Mesendoderm (in vitro differentiated cells): Measurements from ENCODE around the gene SORD.
"Not testable (repeated sequence)": the region's sequence is repeated elsewhere in the genome, so short reads cannot be mapped to it uniquely, and the experiment has no call there.

Experiments used
- DNase-seq: peaks from one replicate; pipeline ENCODE4 v3.0.0; 2013
- H2AK5ac ChIP-seq: 2 replicates; pipeline ENCODE4 v1.6.1; 2013; ENCODE audit warnings: low read length, inconsistent platforms
- H2BK120ac ChIP-seq: 2 replicates; pipeline ENCODE4 v1.6.1; 2013; ENCODE audit warnings: low read depth, mild to moderate bottlenecking, low read length, moderate library complexity, mixed read lengths
- H2BK15ac ChIP-seq: replicated peaks from 2 replicates; pipeline ENCODE4 v1.6.1; 2013; ENCODE audit warnings: low read depth, mild to moderate bottlenecking, moderate library complexity
- H2BK5ac ChIP-seq: 2 replicates; pipeline ENCODE4 v1.6.1; 2013; ENCODE audit warnings: low read length, inconsistent platforms
- H3K18ac ChIP-seq: 2 replicates; pipeline ENCODE4 v1.6.1; 2013; ENCODE audit warnings: mild to moderate bottlenecking, low read length, mixed read lengths
- H3K23ac ChIP-seq: one replicate; pipeline ENCODE4 v1.6.1; 2013; ENCODE audit warnings: low read length
- H3K27ac ChIP-seq: 2 replicates; pipeline ENCODE4 v1.5.1; 2013; ENCODE audit warnings: low read depth, mild to moderate bottlenecking, inconsistent platforms, low read length, moderate library complexity
- H3K27me3 ChIP-seq: 2 replicates; pipeline ENCODE4 v1.6.1; 2013; ENCODE audit warnings: low read length, control low read depth, mild to moderate bottlenecking, inconsistent platforms; ENCODE audit not compliant: insufficient read depth, poor library complexity
- H3K36me3 ChIP-seq: 2 replicates; pipeline ENCODE4 v1.6.1; 2013; ENCODE audit warnings: low read length, inconsistent platforms; ENCODE audit not compliant: control insufficient read depth, insufficient read depth
- H3K4ac ChIP-seq: one replicate; pipeline ENCODE4 v1.6.1; 2013; ENCODE audit warnings: low read depth, mild to moderate bottlenecking, low read length, moderate library complexity
- H3K4me1 ChIP-seq: 2 replicates; pipeline ENCODE4 v1.6.1; 2013; ENCODE audit warnings: low read depth, low read length, inconsistent platforms; ENCODE audit not compliant: control insufficient read depth
- H3K4me2 ChIP-seq: 2 replicates; pipeline ENCODE4 v1.6.1; 2013; ENCODE audit warnings: low read length
- H3K4me3 ChIP-seq: 2 replicates; pipeline ENCODE4 v1.5.1; 2013; ENCODE audit warnings: mild to moderate bottlenecking, low read length
- H3K56ac ChIP-seq: one replicate; pipeline ENCODE4 v1.6.1; 2013; ENCODE audit warnings: low read length
- H3K79me1 ChIP-seq: 2 replicates; pipeline ENCODE4 v1.6.1; 2013; ENCODE audit warnings: low read length, inconsistent platforms
- H3K79me2 ChIP-seq: 2 replicates; pipeline ENCODE4 v1.6.1; 2013; ENCODE audit warnings: mild to moderate bottlenecking, low read length; ENCODE audit not compliant: control insufficient read depth, insufficient read depth
- H3K9ac ChIP-seq: 2 replicates; pipeline ENCODE4 v1.6.1; 2013; ENCODE audit warnings: low read length, inconsistent platforms
- H4K5ac ChIP-seq: one replicate; pipeline ENCODE4 v1.6.1; 2013; ENCODE audit warnings: low read length
- H4K8ac ChIP-seq: one replicate; pipeline ENCODE4 v1.6.1; 2013; ENCODE audit warnings: low read depth, mild to moderate bottlenecking, control low read depth, low read length, moderate library complexity
- WGBS: extraction: QIAGEN DNeasy Blood & Tissue Kit; methylation state at CpG from one replicate; pipeline ENCODE4 v1.1.7; 2013; ENCODE audit warnings: low lambda C conversion rate, missing lambda C conversion rate; ENCODE audit not compliant: insufficient coverage; ENCODE audit errors: extremely low coverage; 5-methylcytosine and 5-hydroxymethylcytosine counted together

SORD gene

DNA sequence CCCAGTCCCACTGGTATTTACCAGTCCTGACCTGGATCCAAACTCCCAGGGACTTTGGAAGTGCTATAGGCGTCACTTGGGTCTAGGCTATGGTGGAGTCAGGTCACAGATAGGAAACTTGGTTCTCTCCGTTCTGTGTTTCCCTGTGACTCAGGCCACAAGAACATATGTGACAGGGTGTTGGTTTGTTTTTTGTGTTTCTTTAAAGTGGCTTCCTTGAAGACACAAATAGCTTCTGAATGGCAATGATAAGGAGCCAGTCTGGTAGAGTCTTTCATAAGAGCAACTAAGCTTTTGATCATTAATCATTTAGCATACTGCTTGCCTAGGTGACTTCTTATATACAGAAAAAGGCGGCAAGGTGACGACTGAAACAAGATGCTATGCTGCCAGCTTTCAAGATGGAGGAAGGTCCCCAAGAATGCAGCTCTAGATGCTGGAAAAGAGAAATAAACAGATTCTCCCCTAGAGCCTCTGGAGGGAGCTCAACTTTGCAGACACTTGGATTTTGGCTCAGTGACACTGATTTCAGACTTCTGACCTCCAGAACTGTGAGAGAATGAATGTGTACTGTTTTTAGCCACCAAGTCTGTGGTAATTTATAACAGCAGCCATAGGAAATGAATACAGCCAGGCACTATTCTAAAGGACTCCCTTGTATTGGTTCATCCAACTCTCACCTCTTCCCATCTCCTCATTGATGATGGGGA, 36.5 kb upstream of the SORD start:
- WGBS, result no CpG with 5 or more reads among the region's 4 CpGs
- not testable (repeated sequence) for H3K79me2 ChIP-seq, H4K8ac ChIP-seq, H2AK5ac ChIP-seq, DNase-seq, H3K4me2 ChIP-seq, H3K4me3 ChIP-seq, H3K9ac ChIP-seq, H3K79me1 ChIP-seq, H3K27me3 ChIP-seq, H4K5ac ChIP-seq, H3K36me3 ChIP-seq, H3K4ac ChIP-seq, H3K27ac ChIP-seq, H2BK120ac ChIP-seq, H3K56ac ChIP-seq, H2BK5ac ChIP-seq, H2BK15ac ChIP-seq, H3K23ac ChIP-seq, H3K18ac ChIP-seq, H3K4me1 ChIP-seq

DNA sequence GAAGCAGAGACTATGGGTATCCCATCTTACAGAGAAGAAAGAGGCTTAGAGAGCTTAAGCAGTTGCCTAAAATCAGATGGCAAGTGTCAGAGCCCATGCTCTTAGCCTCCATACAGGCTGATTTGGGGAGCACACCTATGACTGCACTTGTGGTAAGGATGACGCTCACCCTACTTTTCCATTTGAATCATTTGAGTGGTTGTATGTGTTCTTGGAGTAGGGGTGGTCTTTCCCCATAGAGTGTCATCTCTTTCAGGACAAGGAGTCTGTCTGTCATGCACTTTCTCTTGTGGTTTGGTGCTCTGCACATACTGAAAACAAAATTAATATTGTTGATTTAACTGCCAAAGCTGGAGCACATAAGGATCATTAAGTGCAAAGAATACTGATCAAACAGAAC, 35.3 kb upstream of the SORD start:
- H3K4ac ChIP-seq, H2BK120ac ChIP-seq, H3K36me3 ChIP-seq, H2AK5ac ChIP-seq, H3K4me3 ChIP-seq, DNase-seq, H3K27me3 ChIP-seq, H2BK15ac ChIP-seq, H3K27ac ChIP-seq, H3K18ac ChIP-seq, H3K9ac ChIP-seq, H3K23ac ChIP-seq, H4K8ac ChIP-seq, H3K4me1 ChIP-seq, H3K56ac ChIP-seq, H3K79me1 ChIP-seq, H2BK5ac ChIP-seq, H4K5ac ChIP-seq, H3K79me2 ChIP-seq, H3K4me2 ChIP-seq: not testable (repeated sequence)
- WGBS, result no CpG with 5 or more reads among the region's 1 CpG

DNA sequence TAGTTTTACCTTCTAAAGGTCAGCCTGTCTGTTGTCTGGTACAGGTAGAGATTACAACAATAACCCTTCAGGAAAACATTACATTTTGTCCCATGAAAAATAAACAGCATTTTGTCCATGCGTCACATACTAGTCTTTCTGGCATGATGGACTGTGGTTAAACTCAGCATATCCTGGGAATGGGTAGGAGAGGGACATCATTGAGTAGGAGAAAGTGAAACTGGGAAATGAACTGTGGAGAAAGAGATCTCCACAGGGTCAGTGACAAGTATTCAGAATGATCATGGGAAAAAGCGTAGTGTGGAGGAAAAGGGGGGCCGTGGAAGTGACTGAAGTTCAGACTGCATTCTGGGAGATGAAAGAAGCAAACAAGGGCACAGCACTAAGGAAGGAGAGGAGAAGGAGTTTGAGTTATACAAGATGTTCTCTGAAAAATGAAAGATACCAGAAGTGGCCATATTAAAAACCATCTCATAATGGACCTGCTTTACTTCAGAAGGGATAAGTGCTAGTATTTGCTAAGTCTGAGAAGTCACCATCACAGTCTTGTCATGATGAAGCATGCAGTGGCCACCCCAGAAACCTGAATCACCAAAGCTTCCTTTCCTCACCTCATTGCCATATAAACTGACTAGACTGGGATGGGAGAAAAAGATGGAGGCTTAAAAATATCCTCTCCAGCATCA, 34.7 kb upstream of the SORD start:
- WGBS, result no CpG with 5 or more reads among the region's 3 CpGs
- not testable (repeated sequence) for H3K27me3 ChIP-seq, H3K18ac ChIP-seq, H2AK5ac ChIP-seq, H4K8ac ChIP-seq, H3K79me2 ChIP-seq, H4K5ac ChIP-seq, H3K4ac ChIP-seq, H3K4me3 ChIP-seq, H3K36me3 ChIP-seq, H2BK15ac ChIP-seq, H2BK5ac ChIP-seq, DNase-seq, H3K4me2 ChIP-seq, H3K56ac ChIP-seq, H3K79me1 ChIP-seq, H3K9ac ChIP-seq, H3K4me1 ChIP-seq, H3K23ac ChIP-seq, H2BK120ac ChIP-seq, H3K27ac ChIP-seq

DNA sequence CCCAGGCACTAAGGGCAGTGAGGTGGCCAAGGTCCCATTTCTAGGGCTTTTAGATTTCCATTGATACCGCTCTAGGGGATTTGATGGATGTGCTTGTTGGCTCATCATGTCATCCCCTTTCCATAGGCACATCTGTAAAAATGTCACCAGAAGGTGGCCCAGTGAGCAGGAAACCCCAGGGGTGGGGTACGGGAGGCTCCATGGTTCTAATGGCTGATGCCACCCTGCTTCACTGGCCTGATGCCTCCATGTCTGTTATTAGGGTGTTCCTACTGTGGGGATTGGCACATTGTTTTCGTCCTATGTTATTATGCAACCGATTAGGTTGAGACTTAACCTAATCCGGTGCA, 34.1 kb upstream of the SORD start:
- H3K79me1 ChIP-seq, H3K79me2 ChIP-seq, H3K4me2 ChIP-seq, H2BK120ac ChIP-seq, H4K5ac ChIP-seq, H3K36me3 ChIP-seq, H4K8ac ChIP-seq, H3K27ac ChIP-seq, H3K4me3 ChIP-seq, H3K9ac ChIP-seq, H2BK5ac ChIP-seq, H3K56ac ChIP-seq, H3K18ac ChIP-seq, DNase-seq, H3K4ac ChIP-seq, H3K4me1 ChIP-seq, H2BK15ac ChIP-seq, H2AK5ac ChIP-seq, H3K23ac ChIP-seq, H3K27me3 ChIP-seq: not testable (repeated sequence)
- WGBS, result no CpG with 5 or more reads among the region's 5 CpGs

DNA sequence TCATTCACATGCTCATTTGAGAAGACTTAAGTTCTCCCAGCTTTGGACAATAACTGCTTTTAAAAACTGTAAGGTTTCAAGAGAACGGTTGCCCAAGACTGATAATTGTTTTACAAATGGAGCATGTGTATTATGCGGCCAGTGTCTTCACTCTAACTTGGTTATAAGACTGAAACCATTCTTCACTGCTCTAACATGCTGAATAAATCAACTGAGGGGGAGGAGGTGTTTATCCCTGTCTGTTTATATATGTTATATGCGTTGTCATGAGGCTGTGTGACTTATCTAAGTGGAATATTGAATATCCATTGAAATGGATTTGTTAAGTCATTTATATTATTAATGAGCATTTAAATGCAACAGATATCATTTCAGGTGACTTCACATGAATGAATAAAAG, 25.4 kb upstream of the SORD start:
- not testable (repeated sequence) for H3K4ac ChIP-seq, H3K27ac ChIP-seq, H4K8ac ChIP-seq, H2BK15ac ChIP-seq, H2BK5ac ChIP-seq, H3K36me3 ChIP-seq, H3K4me2 ChIP-seq, H4K5ac ChIP-seq, H3K4me1 ChIP-seq, H3K27me3 ChIP-seq, DNase-seq, H3K18ac ChIP-seq, H3K23ac ChIP-seq, H3K79me1 ChIP-seq, H2BK120ac ChIP-seq, H3K79me2 ChIP-seq, H3K56ac ChIP-seq, H3K9ac ChIP-seq, H3K4me3 ChIP-seq, H2AK5ac ChIP-seq
- no CpG with 5 or more reads among the region's 3 CpGs for WGBS

DNA sequence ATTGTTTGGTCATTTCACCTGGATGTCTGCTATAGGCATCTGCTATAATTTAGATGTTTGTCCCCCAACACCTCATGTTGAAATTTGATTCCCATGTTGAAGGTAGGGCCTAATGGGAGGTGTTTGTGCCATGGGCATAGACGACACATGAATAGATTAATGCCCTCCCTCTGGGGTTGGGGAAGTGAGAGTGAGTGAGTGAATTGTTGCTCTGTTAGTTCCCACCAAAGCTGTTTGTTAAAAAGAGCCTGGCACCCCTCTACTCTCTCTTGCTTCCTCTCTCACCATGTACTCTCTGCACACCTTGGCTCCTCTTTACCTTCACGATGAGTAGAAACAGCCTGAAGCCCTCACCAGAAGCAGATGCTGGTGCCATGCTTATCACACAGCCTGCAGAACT, 23.9 kb upstream of the SORD start:
- DNase-seq, result no peak
- Histone ChIP-seq H3K36me3 (no peaks in the 10 kb centered on the region), H4K5ac (no peak overlapping the region), H3K23ac (no peak overlapping the region), H3K56ac (no peak overlapping the region), H3K4me1 (no peaks in the 10 kb centered on the region), H3K27me3 (no peaks in the 10 kb centered on the region), H2AK5ac (no peak overlapping the region), H3K18ac (no peak overlapping the region), H4K8ac (no peak overlapping the region), H3K79me2 (no peaks in the 10 kb centered on the region), H3K4me3 (no peak overlapping the region), H3K79me1 (no peaks in the 10 kb centered on the region), H2BK120ac (no peak overlapping the region), H2BK15ac (no peak overlapping the region), H3K27ac (no peak overlapping the region), H3K4ac (no peak overlapping the region), H3K9ac (no peak overlapping the region), H3K4me2 (no peak overlapping the region), H2BK5ac (no peak overlapping the region)
- no CpG with 5 or more reads among the region's 2 CpGs for WGBS
